Measurements from ENCODE around the gene C1D.

Gene C1D

DNA sequence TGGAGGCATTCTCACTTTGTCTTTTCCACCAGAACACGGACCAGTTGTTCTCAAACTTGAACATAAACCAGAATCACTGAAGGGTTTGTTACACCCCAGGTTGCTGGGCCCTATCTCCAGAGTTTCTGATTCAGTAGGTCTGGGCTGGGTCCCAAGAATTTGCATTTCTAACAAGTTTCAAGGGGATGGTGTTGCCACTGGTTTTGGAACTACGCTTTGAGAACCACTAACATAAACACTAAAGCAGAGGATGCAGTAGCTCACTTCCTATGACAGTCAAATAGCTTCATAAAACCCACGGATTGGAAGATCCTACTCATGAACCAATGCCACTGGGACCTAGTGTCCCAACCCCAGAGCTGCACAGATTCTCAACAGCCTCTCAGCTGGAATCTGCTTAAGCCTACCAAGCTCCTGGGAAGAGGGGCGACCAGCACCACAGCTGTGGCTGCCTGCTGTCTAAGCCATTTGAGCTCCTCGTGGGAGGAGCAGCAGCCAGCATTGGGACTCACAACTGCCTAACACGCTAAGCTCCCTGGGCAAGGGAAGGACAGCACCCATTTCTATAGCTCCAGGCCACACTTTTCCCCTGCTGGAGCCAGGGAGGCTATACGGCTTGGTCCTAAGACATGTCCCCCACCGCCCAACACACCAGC is 62.5 kb downstream of the C1D start:
- DNase-seq: no peak
- TF ChIP-seq POLR2A (IDR thresholded peaks at IDR 0.05; ENCODE audit: low read length) (no peak), GATA1 (IDR thresholded peaks at IDR 0.05; ENCODE audit: low read depth, low read length) (no peak)

DNA sequence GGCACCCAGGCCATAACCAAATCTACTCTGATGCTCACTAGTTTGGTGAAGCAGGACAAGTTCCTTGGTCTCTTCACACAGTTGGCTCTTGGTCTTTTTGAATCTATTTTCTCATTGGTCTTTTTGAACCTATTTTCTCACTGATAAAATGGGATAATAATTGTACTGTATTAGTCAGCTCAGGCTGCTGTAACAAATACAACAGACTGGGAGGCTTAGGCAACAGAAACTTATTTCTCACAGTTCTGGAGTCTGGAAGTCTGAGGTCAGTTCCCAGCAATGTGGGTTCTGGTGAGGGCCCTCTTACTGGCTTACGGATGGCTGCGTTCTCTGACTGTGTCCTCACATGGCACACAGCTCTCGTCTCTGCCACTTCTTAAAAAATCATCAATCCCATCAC is 63.5 kb downstream of the C1D start:
- no peak for DNase-seq
- no peak for TF ChIP-seq POLR2A (IDR thresholded peaks at IDR 0.05; ENCODE audit: low read length)
- no peak for TF ChIP-seq GATA1 (IDR thresholded peaks at IDR 0.05; ENCODE audit: low read depth, low read length)

DNA sequence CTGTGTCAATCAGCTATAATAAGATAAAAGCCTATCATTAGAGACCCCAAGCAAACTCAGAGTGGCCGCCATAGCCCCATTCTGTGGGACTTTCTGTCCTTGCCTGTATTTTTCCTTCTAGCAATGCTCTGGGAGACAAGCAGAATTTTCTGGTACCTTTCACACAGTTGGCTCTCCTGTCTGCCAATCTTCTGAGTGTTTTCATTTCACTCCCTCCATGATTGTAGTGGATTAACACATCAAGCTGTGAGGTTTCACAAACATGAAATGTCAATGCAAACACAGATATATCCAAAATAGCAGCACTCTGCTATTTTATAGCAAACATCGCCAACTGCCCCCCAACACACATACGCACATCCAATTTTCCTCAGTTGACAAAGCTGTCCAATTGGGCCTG is 64.9 kb downstream of the C1D start:
- TF ChIP-seq POLR2A (IDR thresholded peaks at IDR 0.05; ENCODE audit: low read length): no peak
- no peak for TF ChIP-seq GATA1 (IDR thresholded peaks at IDR 0.05; ENCODE audit: low read depth, low read length)
- no peak for DNase-seq

DNA sequence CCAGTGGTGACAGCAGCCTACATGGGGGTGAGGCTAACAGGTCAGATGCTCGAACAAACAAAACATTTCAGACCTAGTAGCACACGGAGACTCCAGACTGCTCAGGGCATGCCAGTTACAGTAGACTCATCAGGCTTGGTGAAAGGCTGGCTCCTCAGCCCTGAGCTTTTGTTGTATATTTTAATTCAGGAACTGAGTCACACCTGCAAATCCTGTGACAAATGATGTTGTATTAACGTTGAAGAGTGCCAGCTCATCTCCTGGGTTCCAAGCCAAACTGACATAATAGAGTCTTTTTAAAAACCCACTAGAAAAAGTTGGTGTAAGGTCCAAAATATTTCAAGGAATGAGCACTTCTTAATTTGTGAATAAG is 65.3 kb downstream of the C1D start:
- DNase-seq: no peak
- no peak for TF ChIP-seq GATA1 (IDR thresholded peaks at IDR 0.05; ENCODE audit: low read depth, low read length)
- no peak for TF ChIP-seq POLR2A (IDR thresholded peaks at IDR 0.05; ENCODE audit: low read length)

DNA sequence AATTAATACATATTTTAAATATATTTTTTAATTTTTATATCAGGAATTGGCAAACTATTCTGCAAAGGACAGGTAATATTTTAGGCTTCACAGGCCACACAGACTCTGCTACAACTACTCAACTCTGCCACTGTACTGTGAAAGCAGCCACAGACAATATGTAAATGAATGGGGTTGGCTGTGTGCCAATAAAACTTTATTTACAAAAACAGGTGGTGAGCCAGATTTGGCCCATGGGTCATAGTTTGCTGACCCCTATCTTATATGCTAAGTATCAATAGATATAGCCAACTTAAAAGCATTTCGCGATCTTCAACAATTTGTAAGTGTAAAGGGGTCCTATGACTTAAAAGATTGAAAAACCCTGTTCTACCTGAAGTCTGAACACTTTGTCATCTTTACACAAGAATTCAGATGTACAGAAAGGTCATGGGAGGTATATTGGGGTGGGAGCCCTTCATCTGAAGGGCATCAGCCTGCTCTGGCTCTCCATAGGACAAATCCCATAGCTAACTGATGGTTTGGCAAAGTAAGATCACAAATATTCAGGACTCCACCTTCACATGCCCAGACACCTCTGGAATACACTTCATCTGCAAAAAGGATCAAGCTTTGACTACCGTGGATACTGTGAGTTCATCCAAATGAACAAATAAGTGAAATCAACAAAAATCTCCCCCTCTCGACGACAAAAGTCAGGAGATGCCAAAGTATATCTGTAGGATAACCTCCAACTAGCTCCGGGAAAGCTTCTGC is 65.9 kb downstream of the C1D start:
- DNase-seq: no peak
- TF ChIP-seq POLR2A (IDR thresholded peaks at IDR 0.05; ENCODE audit: low read length) (no peak), GATA1 (IDR thresholded peaks at IDR 0.05; ENCODE audit: low read depth, low read length) (no peak)

DNA sequence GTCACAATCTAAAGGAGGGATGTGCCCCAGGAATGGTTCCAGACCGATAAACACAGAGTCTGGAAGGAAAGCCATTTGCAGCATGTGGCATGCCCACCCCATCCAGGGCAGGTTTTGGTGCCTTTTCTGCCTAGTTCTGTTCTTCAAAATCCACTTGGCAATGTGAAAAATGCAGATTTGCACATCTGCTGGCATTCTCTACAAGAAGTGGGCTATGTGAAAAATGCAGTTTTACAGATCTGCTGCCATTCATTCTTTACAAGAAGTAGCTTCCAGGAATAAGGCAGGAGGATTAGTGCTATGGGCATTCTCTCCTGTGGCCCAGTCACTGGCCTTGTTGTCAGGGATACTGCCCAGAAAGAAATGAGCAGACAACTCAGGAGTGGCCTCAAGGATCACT is 68.1 kb downstream of the C1D start:
- no peak for DNase-seq

DNA sequence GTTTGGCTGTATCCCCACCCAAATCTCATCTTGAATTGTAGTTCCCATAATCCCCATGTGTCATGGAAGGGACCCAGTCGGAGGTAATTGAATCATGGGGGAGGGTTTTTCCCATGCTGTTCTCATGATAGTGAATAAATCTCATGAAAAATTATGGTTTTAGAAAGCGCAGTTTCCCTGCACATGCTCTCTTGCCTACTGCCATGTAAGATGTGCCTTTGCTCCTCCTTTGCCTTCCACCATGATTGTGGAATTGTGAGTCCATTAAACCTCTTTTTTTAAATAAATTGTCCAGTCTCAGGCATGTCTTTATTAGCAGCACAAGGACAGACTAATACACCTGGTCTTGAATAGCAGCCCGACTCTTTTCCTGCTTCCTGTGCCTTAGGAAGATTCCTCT is 68.7 kb downstream of the C1D start:
- peak; percentile 16 to 49 for DNase-seq

More for the DNA sequence above, 68.1 kb downstream of the C1D start:
- TF ChIP-seq GATA1 (IDR thresholded peaks at IDR 0.05; ENCODE audit: low read depth, low read length) (no peak), POLR2A (IDR thresholded peaks at IDR 0.05; ENCODE audit: low read length) (no peak)

DNA sequence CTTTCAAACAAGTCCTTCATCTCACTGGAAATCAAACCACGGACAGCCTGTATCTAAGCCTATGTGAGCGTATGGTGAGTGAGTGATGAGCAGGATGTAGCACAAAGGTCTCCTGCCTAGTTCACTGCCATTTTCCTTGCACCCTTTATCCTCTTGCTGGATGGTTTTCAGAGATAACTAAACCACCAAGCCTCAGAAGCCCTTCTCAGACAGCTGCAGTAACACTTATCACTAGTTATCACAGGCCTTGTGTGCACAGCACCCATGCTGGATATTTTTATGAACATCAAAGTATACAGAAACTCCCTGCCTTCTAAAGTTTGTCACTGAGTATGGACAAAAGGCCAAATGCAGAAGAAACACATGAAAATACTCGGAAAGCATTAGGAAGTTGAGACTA is 69.5 kb downstream of the C1D start:
- TF ChIP-seq POLR2A (IDR thresholded peaks at IDR 0.05; ENCODE audit: low read length) (no peak), GATA1 (IDR thresholded peaks at IDR 0.05; ENCODE audit: low read depth, low read length) (no peak)
- peak; percentile 56 to 91 for DNase-seq

DNA sequence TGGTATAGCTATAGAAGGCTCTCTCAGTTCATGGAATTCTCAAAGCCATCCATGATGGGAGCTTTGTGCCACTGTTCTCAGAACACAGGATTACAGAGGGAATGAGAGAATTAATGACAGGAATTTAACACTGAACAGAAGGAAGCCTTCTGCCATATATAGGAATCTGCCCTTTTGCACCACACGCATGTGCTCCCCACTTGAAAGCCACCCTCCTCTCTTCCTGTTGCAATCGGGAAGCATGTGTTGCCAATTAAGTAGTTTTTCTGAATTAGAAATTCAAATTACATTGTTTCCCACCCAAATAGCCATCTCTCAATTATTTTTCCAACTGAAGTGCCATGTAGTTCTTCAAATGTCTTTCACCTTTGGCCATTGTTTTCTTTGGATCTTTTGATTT is 71.3 kb downstream of the C1D start:
- no peak for TF ChIP-seq GATA1 (IDR thresholded peaks at IDR 0.05; ENCODE audit: low read depth, low read length)
- no peak for TF ChIP-seq POLR2A (IDR thresholded peaks at IDR 0.05; ENCODE audit: low read length)
- DNase-seq: no peak
